T-helper 9 cell (primary cell): ENCODE results near the gene CIB4.
"Not testable (repeated sequence)": the region's sequence is repeated elsewhere in the genome, so short reads cannot be mapped to it uniquely, and the experiment has no call there.

ENCODE experiments used
- DNase-seq: peaks from one replicate; pipeline ENCODE4 v3.0.0-alpha.2; 2020

CIB4 gene

GRCh38 chr2:26665296-26665695 lies 24.1 kb upstream of the CIB4 start:
- not testable (repeated sequence) for DNase-seq

GRCh38 chr2:26660363-26660962 lies 19.3 kb upstream of the CIB4 start:
- no peak for DNase-seq

DNA sequence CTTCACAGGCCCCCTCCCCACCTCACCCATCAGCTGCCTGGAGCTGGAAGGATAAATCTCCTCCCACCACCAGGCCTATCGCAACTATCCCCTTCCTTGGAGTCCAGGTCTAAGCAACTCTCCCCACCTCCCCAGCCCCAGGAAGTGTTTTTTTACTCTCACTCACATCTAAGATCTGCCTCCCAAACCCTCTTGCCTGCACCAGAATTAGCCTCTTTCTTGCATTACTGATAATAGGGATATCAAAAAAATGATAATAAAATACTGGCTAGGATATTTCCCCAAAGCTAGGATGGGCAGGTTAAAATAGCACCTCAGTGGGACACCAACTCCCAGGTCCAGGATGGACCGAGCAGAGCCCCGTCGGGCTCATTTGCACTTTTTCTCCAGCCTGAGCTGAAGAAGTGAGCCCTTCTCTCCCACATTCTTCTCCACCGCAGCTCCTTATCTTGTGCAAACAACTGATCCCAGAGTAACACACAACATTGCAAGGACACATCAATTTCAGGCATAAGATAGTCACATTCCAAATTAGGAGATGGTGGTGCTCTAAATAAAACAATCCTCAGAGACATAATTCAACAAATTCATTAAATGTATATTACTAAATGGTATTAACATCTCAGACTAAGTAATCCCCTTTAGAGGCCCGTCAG lies 17.7 kb upstream of the CIB4 start:
- DNase-seq, result no peak

- no peak for DNase-seq
Measured at GRCh38 chr2:26657265-26657664, 16.1 kb upstream of the CIB4 start.

- no peak for DNase-seq
Measured at GRCh38 chr2:26655611-26656195, 14.5 kb upstream of the CIB4 start.

DNA sequence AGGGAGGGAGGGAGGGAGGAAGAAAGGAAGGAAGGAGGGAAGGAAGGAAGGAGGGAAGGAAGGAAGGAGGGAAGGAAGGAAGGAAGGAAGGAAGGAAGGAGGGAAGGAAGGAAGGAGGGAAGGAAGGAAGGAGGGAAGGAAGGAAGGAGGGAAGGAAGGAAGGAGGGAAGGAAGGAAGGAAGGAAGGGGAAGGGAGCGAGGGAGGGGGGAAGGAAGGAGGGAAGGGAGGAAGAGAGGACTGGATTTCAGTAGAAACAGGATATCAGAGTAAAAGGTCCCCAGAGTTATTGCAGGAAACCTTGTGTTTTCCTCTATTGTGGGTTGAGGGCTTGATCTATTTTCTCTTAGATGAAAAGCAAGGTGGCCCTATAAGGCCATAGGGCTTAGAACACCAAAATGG lies 14.0 kb upstream of the CIB4 start:
- not testable (repeated sequence) for DNase-seq

DNA sequence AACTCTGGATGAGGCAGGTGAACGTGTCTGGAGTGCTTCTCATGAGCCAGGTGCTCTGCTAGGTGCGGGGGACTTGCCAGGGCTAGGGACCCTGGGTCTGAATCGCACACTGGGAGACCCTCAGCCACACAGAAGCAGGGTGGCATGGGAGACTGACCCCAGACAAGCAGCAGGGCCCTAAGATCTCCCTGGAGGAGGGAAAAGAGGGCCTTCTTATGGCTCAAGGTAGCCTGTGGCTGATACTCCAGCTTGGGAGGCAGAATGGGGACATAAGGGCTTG lies 12.8 kb upstream of the CIB4 start:
- DNase-seq, result no peak

GRCh38 chr2:26653207-26654060 lies 12.3 kb upstream of the CIB4 start:
- no peak for DNase-seq

GRCh38 chr2:26652361-26653041 lies 11.3 kb upstream of the CIB4 start:
- no peak for DNase-seq

GRCh38 chr2:26651799-26652198 lies 10.6 kb upstream of the CIB4 start:
- no peak for DNase-seq

- no peak for DNase-seq
Measured at GRCh38 chr2:26651470-26651771, 10.3 kb upstream of the CIB4 start.

- no peak for DNase-seq
Measured at GRCh38 chr2:26650713-26651469, 9.7 kb upstream of the CIB4 start.

DNA sequence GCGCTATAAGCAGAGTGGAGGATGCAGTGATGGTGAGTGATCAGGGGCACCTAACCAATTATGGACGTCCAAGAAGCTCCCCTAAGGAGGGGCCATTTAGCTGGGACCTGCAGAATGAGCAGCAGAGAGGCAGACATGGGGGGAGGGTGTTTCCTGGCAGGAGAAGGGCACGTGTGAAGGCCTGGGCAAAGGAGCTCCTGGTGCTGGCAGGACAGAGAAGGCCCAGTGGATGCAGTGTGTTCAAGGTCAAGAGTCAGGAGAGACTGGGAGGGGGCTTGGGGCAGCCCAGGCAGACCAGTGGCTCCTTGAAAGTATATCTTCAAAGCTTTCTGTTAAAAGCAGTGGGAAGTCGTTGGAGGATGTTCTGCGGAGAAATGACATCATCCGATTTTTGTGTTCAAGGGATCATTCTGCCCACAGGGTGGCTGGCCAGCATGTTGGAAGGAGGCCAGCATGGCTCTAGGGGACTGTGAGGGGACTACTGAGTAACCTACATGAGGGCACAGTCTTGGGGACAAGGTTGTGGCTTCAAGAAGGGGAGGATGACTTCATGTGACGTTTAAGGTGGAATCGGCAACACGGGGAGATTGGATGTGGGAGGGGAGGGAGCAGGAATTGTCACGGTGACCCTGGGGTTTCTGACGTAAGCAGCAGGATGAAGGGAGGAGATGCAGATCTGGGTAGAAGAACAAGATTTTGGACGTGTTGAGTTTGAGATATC lies 9.0 kb upstream of the CIB4 start:
- DNase-seq, result no peak

DNA sequence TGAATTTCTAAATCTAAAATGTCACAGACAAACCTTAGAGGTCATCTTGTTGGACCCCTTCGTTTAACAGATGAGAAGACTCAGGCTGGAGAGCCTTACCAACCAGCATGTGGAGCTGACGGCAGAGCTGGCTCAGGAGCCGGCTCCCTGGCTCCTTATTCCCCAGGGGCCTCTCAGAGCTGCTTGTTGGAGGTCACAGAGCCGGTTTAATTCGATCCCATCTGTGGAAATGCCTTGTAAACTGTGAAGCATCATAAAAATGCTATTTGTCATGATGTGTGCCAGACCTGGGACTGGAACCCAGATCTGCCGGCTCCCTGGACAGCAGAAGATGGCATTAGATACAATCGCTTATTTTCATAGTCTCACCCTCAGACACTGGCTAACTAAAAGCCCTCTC lies 8.2 kb upstream of the CIB4 start:
- no peak for DNase-seq

DNA sequence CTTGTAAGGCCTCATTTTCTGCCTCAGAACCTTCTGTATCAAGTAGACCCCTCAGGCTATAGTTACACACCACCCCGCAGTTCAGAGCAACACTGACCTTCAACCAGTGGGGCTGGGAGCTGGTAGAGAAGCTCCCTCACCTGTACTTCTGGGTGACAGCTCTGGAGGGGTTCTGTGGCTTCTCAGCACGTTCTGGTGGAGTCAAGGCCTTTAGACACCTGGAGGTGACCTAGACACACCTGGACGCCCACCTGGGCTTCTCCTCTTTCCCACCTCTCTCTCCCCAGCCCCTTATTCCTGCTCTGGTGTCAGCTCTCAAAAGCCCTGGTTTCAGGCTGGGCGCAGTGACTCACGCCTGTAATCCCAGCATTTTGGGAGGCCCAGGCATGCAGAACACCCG lies 7.3 kb upstream of the CIB4 start:
- no peak for DNase-seq

DNA sequence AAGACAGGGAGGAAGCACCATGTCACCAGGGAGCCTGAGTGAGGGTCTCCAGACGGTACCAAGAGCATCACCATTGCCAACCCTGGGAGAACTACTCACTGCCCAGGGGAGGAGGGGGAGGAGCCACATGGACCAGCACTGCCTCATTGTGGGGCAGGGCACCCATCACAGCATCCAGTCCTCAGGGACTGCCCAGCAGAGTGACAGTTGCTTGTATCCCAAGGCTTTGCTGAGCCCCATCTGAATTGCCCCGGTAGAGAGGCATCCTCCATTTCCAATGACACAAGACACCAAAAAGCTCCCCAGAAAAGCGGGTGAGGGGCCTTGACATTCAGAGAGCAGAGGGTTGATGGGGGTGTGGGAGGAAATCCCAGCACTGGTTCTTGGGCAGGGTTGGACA lies 6.8 kb upstream of the CIB4 start:
- no peak for DNase-seq

- no peak for DNase-seq
Measured at GRCh38 chr2:26646986-26647672, 6.0 kb upstream of the CIB4 start.

GRCh38 chr2:26645762-26646161 lies 4.6 kb upstream of the CIB4 start:
- DNase-seq, result no peak

GRCh38 chr2:26644188-26644835 lies 3.1 kb upstream of the CIB4 start:
- no peak for DNase-seq

DNA sequence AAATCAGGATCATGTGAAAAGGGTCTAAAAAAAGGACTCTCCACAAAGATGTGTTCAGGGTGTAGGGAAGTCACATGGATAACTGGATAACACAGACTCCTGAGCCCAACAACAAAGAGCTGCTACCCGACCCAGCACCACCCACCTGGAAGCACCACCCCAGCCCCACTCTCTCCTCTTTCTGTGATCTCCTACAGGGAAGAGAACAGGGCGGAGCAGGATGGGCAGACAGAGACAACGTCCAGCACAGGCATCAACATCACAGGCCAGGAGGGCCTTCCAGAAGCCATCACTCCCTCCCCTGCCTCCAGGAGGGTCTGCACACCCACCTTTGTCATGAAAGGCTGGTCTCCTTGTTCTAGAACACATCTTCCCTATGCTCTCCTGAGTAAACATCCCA lies 1.3 kb upstream of the CIB4 start:
- no peak for DNase-seq

DNA sequence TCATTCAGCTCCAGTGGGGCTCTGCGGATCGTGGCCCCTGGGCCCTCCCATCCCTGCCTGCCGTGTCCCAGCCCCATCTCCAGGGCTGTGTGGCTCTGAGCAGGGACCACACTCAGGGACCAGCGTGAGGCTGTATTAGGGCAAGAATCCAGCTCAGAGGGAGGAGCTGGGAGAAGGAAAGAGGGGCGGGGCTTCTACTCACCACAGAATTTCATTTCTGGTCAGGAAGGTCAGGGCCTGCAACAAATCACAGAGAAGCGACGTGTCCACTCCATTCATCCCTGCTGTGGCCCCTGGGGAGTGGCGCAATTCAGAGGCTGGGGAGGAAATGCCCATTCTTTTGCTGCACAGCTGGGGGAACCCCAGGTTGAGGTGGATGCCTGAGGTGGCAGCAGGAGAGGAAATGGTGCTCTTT lies 828 bp downstream of the CIB4 start:
- DNase-seq, result no peak
